ENCODE data around the gene PCDHA11.
A peak's percentile ranks its signal among the peaks of the same experiment; 100 is the strongest.
"Not testable (repeated sequence)": the region's sequence is repeated elsewhere in the genome, so short reads cannot be mapped to it uniquely, and the experiment has no call there.

Gene PCDHA11

GRCh38 chr5:140868721-140869554, at the start of gene PCDHA11:
Gene PCDHA11 (plus strand): TSS chr5:140868957. CDS start chr5:140869104, 147 bp downstream.
- DNase-seq: peak; percentile 84

GRCh38 chr5:140821375-140822280, 47.1 kb upstream of the PCDHA11 start, which contains the start of gene PCDHA5:
Gene PCDHA5 (plus strand): TSS chr5:140821613.
- no peak for DNase-seq

- no peak for DNase-seq
These were observed 46.5 kb upstream of the PCDHA11 start for GRCh38 chr5:140822281-140822629.

- DNase-seq: not testable (repeated sequence)
These were observed 45.8 kb upstream of the PCDHA11 start for GRCh38 chr5:140822969-140823368.

- no peak for DNase-seq
These were observed 45.3 kb upstream of the PCDHA11 start for GRCh38 chr5:140823475-140823874.

GRCh38 chr5:140827704-140828361, 40.9 kb upstream of the PCDHA11 start, which contains the start of gene PCDHA6:
Gene PCDHA6 (plus strand): TSS chr5:140827960. CDS start chr5:140828092, 132 bp downstream.
- no peak for DNase-seq

- no peak for DNase-seq
These were observed 40.4 kb upstream of the PCDHA11 start for GRCh38 chr5:140828362-140828737.

- DNase-seq: not testable (repeated sequence)
These were observed 39.0 kb upstream of the PCDHA11 start for GRCh38 chr5:140829511-140830501.

- DNase-seq: no peak
These were observed 34.8 kb upstream of the PCDHA11 start, which contains the start of gene PCDHA7 for GRCh38 chr5:140833993-140834392. Gene PCDHA7 (plus strand): TSS chr5:140834269. CDS start chr5:140834384, 115 bp downstream.

- not testable (repeated sequence) for DNase-seq
These were observed 34.2 kb upstream of the PCDHA11 start for GRCh38 chr5:140834439-140835008.

GRCh38 chr5:140835622-140836510, 32.9 kb upstream of the PCDHA11 start:
- no peak for DNase-seq

- DNase-seq: peak; percentile 79
These were observed 27.5 kb upstream of the PCDHA11 start, which contains the start of gene PCDHA8 for GRCh38 chr5:140840978-140841962. Gene PCDHA8 (plus strand): TSS chr5:140841187. CDS start chr5:140841322, 135 bp downstream.

GRCh38 chr5:140842798-140843733, 25.7 kb upstream of the PCDHA11 start:
- no peak for DNase-seq

- DNase-seq: not testable (repeated sequence)
These were observed 20.3 kb upstream of the PCDHA11 start, which contains the start of gene PCDHA9 for GRCh38 chr5:140848139-140849102. Gene PCDHA9 (plus strand): TSS chr5:140848382. CDS start chr5:140848496, 114 bp downstream.

GRCh38 chr5:140849831-140850634, 18.7 kb upstream of the PCDHA11 start:
- DNase-seq: not testable (repeated sequence)

Data from NCI-H748 treated with DMSO at 0.1 percent for 48 hours (cell line).